Cerebellar nuclear complex (tissue), 1 donor: ENCODE results near the gene STK11.

Experiments
- DNase-seq, 2 experiments: peaks; one replicate each; lab custom pipeline; 2025; lab: John Stamatoyannopoulos, UW

The STK11 gene, protein sequence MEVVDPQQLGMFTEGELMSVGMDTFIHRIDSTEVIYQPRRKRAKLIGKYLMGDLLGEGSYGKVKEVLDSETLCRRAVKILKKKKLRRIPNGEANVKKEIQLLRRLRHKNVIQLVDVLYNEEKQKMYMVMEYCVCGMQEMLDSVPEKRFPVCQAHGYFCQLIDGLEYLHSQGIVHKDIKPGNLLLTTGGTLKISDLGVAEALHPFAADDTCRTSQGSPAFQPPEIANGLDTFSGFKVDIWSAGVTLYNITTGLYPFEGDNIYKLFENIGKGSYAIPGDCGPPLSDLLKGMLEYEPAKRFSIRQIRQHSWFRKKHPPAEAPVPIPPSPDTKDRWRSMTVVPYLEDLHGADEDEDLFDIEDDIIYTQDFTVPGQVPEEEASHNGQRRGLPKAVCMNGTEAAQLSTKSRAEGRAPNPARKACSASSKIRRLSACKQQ

GRCh38 chr19:1205114-1206099 lies at the start of gene STK11:
Gene STK11 (plus strand): TSS chr19:1205778. CDS start chr19:1206914, 1,136 bp downstream.
- DNase-seq = peak; percentile 71 to 89

DNA sequence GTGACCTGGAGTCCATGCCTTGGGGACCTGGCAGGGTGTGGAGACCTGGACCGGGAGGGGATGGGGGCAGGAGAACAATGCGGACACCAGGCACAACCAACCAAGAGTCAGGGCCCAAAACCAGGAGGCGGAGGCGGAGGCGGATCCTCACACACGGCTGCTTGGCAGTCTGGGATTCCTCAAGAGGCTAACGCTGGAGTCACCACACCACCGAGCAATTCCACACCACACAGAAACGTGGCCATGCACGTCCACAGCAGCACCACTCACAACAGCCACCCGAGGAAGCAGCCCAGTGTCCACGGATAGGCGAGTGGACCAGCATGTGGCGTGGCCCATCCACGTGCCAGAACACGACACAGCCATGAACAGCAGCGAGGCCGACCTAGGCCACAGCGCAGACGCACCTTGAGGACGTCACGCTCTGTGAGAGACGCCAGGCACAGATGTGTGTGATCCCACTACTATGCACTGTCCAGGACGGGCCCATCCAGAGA lies 49.2 kb upstream of the STK11 start:
- no peak for DNase-seq

- no peak for DNase-seq
Observed at GRCh38 chr19:1156830-1157615, 48.6 kb upstream of the STK11 start.

- no peak for DNase-seq
Observed at GRCh38 chr19:1157931-1158884, 47.4 kb upstream of the STK11 start.

DNA sequence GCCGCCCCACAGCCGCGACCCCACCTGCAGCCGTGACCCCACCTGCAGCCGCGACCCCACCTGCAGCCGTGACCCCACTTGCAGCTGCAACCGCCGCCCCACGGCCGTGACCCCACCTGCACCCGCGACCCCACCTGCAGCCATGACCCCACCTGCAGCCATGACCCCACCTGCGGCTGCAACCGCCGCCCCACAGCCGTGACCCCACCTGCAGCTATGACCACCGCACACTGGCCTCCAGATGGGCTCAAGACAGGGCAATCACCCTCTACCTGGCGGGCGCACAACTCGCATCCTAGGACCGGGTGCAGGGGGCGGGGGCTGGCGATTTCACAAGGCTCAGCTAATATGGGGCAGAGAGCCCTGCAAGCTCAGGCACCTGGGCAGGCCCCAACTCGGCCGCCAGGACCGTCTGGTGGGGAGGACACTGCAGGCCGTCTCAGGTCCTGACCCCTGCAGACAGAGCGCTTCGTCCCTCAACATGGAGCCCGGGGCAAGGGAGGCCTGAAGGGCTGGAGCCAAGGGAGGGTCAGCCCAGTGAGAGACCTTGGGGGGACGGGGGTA lies 46.6 kb upstream of the STK11 start:
- DNase-seq = no peak

GRCh38 chr19:1159864-1160595 lies 45.5 kb upstream of the STK11 start:
- no peak for DNase-seq

DNA sequence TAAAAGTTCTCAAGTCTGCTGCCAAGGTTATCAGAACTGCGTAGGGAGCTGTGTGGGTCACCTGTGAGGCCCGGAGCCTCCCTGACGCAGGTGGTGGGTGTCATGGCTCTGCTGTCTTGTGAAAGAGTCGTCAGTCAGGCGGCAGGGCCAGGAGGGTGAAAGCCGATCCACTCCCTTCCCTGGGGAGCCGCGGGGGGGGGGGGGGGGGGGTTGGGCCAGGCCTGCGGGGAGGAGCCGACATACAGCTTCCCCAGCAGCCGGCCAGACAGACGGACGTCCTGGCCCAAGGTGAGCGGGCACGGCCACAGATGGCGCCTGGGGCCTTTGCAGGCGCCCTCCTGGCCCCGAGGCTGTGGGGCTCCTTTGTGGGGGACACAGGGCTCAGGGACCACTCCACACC lies 43.9 kb upstream of the STK11 start:
- DNase-seq = no peak

DNA sequence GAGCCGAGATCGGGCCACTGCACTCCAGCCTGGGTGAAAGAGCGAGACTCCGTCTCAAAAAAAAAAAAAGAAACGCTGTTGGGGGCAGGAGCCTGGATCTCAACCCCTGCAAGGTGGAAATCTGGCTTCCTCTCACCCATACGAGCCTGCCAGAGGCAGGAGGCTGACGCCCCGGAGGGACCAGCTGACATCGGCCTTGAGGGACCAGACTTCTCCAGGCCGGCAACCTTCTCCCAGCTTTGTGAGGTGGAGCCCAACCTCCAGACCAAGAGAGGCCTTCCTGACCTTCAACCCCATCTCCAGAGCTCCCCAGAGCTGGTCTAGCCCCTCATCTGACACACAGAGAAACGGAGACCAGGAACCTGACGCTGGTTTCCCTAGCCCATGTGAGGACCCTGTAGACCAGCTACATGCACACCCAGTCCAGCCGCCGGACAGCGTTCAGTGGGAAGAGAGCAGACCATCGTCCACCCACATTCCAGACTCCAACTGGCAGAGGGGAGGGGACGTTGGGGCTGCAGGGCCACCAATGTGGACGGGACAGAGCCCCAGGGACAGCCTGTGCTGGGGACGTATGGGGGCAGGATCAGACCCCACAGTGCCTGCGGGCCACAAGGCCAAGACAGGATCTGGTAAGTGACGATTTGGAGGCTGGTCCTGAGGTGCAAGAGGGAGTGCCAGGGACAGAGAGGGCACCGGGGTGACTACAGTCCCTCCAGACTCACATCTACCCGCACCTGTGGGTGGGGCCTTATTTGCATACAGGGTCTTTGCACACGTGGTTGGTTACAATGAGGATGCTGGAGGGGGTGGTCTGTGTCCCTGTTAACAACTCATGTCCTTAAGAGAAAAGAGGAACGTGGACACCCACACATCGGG lies 42.9 kb upstream of the STK11 start:
- DNase-seq = no peak

- DNase-seq = no peak
Observed at GRCh38 chr19:1163283-1163933, 42.2 kb upstream of the STK11 start.

- no peak for DNase-seq
Observed at GRCh38 chr19:1163934-1164683, 41.5 kb upstream of the STK11 start.

GRCh38 chr19:1164684-1165531 lies 40.7 kb upstream of the STK11 start:
- DNase-seq = no peak

- DNase-seq = no peak
Observed at GRCh38 chr19:1166872-1167573, 38.6 kb upstream of the STK11 start.

GRCh38 chr19:1167687-1168571 lies 37.6 kb upstream of the STK11 start:
- no peak for DNase-seq

- no peak for DNase-seq
Observed at GRCh38 chr19:1168572-1169410, 36.8 kb upstream of the STK11 start.
